ENCODE results near the gene PPM1N. TPM values are rescaled to one million over a fixed set of nuclear protein-coding genes. Genes with fewer than 3 reads are reported as not detected.

Gene PPM1N
- total RNA-seq, 1 experiment from 2014 or later: 5.2 TPM

DNA sequence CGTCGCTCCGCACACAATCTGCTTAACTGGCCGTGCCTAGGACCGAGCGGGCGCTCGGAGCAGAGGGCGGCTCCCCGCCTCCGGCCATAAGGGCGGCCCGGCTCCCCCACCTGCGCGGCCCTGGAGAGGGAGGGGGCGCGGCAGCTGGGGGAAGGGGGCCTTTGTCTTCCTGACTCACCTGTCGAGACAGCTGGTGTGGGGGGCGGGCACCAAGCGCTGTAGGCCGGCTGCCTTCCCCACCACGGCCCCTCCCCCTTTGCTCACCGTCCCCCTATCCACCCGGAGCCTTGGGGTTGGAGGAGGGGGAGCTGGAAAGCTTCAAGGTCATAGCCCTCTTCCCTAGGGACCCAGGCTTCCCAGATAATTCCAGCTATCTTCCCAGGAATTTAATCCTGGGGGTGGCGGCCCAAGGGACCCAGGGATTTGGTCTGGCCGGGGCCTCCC lies 10.2 kb downstream of the PPM1N start:
- peak overlapping the region; percentile 99 for H3K4me2 ChIP-seq (ENCODE audit: low read length)
- no peak for DNase-seq (ENCODE audit: low read depth, low spot score)
- no peaks in the 10 kb centered on the region for H3K9me3 ChIP-seq (ENCODE audit: control insufficient read depth in 1 of 2, insufficient read depth in 1 of 2, low read depth in 1 of 2, low read length in 2 of 2)
- CTCF ChIA-PET: no interaction called here
- BruUV-seq (replicated peaks): no TSS peak
- no peak overlapping the region for H2AFZ ChIP-seq (ENCODE audit: low read depth, low read length, poor library complexity, severe bottlenecking)
- ATAC-seq: peak; percentile 15
- peaks cover 39 to 69% of the 10 kb centered on the region in 2 experiments for H3K4me1 ChIP-seq (ENCODE audit: control insufficient read depth in 1 of 2, insufficient read depth in 2 of 2, low read length in 2 of 2)
- H3K79me2 ChIP-seq (ENCODE audit: insufficient read depth, low read length): peaks cover 65% of the 10 kb centered on the region
- peak overlapping the region; percentile 98 for H3K9ac ChIP-seq (ENCODE audit: low read length)
- no peaks in the 10 kb centered on the region for H3K9me2 ChIP-seq (ENCODE audit: insufficient read depth)
- H3K36me3 ChIP-seq (ENCODE audit: control insufficient read depth in 1 of 2, insufficient read depth in 2 of 2, low read length in 2 of 2): peaks cover 0 to 5% of the 10 kb centered on the region in 2 experiments; a peak in 1 of 4 replicates
- peak overlapping the region; percentile 98 to 99 for H3K4me3 ChIP-seq (replicated peaks in 1 of 2; ENCODE audit: low read depth in 1 of 2, low read length in 2 of 2)
- H3K27ac ChIP-seq (ENCODE audit: low read depth, low read length): peak overlapping the region; percentile 95
- intact Hi-C loops (cut with micrococcal nuclease): no loop called here
- RAD21 ChIA-PET (ENCODE audit: low non-redundant PET in 1 of 2, low total read pairs in 2 of 2, uncharacterized antibody in 2 of 2, unreplicated experiment in 2 of 2): no interaction called here
- TF ChIP-seq, protein P1, sequence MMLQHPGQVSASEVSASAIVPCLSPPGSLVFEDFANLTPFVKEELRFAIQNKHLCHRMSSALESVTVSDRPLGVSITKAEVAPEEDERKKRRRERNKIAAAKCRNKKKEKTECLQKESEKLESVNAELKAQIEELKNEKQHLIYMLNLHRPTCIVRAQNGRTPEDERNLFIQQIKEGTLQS (IDR thresholded peaks at IDR 0.05): no peak
- TF ChIP-seq, protein P2, sequence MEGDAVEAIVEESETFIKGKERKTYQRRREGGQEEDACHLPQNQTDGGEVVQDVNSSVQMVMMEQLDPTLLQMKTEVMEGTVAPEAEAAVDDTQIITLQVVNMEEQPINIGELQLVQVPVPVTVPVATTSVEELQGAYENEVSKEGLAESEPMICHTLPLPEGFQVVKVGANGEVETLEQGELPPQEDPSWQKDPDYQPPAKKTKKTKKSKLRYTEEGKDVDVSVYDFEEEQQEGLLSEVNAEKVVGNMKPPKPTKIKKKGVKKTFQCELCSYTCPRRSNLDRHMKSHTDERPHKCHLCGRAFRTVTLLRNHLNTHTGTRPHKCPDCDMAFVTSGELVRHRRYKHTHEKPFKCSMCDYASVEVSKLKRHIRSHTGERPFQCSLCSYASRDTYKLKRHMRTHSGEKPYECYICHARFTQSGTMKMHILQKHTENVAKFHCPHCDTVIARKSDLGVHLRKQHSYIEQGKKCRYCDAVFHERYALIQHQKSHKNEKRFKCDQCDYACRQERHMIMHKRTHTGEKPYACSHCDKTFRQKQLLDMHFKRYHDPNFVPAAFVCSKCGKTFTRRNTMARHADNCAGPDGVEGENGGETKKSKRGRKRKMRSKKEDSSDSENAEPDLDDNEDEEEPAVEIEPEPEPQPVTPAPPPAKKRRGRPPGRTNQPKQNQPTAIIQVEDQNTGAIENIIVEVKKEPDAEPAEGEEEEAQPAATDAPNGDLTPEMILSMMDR (IDR thresholded peaks at IDR 0.05 in 2 of 3, conservative IDR thresholded peaks at IDR 0.05 in 1 of 3; ENCODE audit: borderline replicate concordance in 1 of 3, insufficient read depth in 1 of 3, low read depth in 2 of 3, low read length in 2 of 3): no peak
- no peak for TF ChIP-seq ELF1 (IDR thresholded peaks at IDR 0.05; ENCODE audit: borderline replicate concordance, low read depth)
- TF ChIP-seq SP1 (IDR thresholded peaks at IDR 0.05; ENCODE audit: low read depth): 0 out of 2 replicates have a peak, but pooled peaks have one; percentile 28
- no peak for TF ChIP-seq EGR1 (IDR thresholded peaks at IDR 0.05; ENCODE audit: low read depth)
- no peaks in the 10 kb centered on the region for H3K27me3 ChIP-seq (ENCODE audit: insufficient read depth, low read length)
- POLR2A ChIA-PET: interaction anchor here (1.0 to 1.2 kb wide), 3 partner anchors 115 to 137 kb away, joined by 3 to 4 read pairs (median 3); no protein-coding TSS in a partner anchor
- no peaks in the 10 kb centered on the region for H4K20me1 ChIP-seq (ENCODE audit: insufficient read depth)
